ENCODE measurements around the gene ITFG2. TPM values are rescaled to one million over a fixed set of nuclear protein-coding genes. Genes with fewer than 3 reads are reported as not detected.
A peak's percentile ranks its signal among the peaks of the same experiment; 100 is the strongest.

The ITFG2 gene
- total and polyA plus RNA-seq, 4 donors = 7.5 to 26.3 (median 11.4) TPM

- DNase-seq (ENCODE audit: low spot score) = no peak
- Histone ChIP-seq H3K4me3 (ENCODE audit: low read depth in 1 of 3, low read length in 3 of 3) (no peak overlapping the region), H3K27ac (ENCODE audit: low read depth in 1 of 2, low read length in 2 of 2) (no peak overlapping the region), H3K36me3 (ENCODE audit: control insufficient read depth in 4 of 4, insufficient read depth in 3 of 4, low read depth in 1 of 4, low read length in 3 of 4) (peaks cover 18 to 56% (median 44%) of the 10 kb centered on the region in 4 donors), H3K4me1 (ENCODE audit: control insufficient read depth in 4 of 4, insufficient read depth in 4 of 4, low read length in 3 of 4) (peaks cover 0 to 11% (median 10%) of the 10 kb centered on the region in 4 donors), H3K9ac (ENCODE audit: low read depth in 1 of 2, low read length in 2 of 2) (no peak overlapping the region), H3K27me3 (ENCODE audit: control insufficient read depth in 4 of 4, insufficient read depth in 4 of 4, low read length in 3 of 4) (no peaks in the 10 kb centered on the region), H3K9me3 (ENCODE audit: control insufficient read depth in 4 of 4, low read length in 3 of 4) (no peaks in the 10 kb centered on the region)
- no peak for TF ChIP-seq NR2F2 (IDR thresholded peaks at IDR 0.05)
- TF ChIP-seq HNF4G (IDR thresholded peaks at IDR 0.05) = no peak
- no peak for TF ChIP-seq JUND (IDR thresholded peaks at IDR 0.05)
- no peak for TF ChIP-seq ZBTB33 (IDR thresholded peaks at IDR 0.05)
- TF ChIP-seq YY1 (IDR thresholded peaks at IDR 0.05) = no peak
- TF ChIP-seq SP1 (IDR thresholded peaks at IDR 0.05) = no peak
- no peak for TF ChIP-seq MAX (IDR thresholded peaks at IDR 0.05)
- no peak for TF ChIP-seq HNF4A (conservative IDR thresholded peaks at IDR 0.05)
- no peak for TF ChIP-seq FOXA1 (IDR thresholded peaks at IDR 0.05)
- TF ChIP-seq ATF3 (IDR thresholded peaks at IDR 0.05) = no peak
- TF ChIP-seq RAD21 (IDR thresholded peaks at IDR 0.05) = no peak
- TF ChIP-seq RXRA (IDR thresholded peaks at IDR 0.05) = no peak
- no peak for TF ChIP-seq TAF1 (conservative IDR thresholded peaks at IDR 0.05)
- TF ChIP-seq CTCF (IDR thresholded peaks at IDR 0.05; ENCODE audit: low read depth, low read length, missing input control) = no peak
- WGBS = 80% methylated on average over 7 of the region's 7 CpGs
These were observed 8.7 kb upstream of the ITFG2 start for GRCh38 chr12:2803635-2804392.

GRCh38 chr12:2804393-2805142 lies 7.9 kb upstream of the ITFG2 start:
- Histone ChIP-seq H3K4me3 (ENCODE audit: low read depth in 1 of 3, low read length in 3 of 3) (no peak overlapping the region), H3K4me1 (ENCODE audit: control insufficient read depth in 4 of 4, insufficient read depth in 4 of 4, low read length in 3 of 4) (peaks cover 0 to 11% (median 10%) of the 10 kb centered on the region in 4 donors), H3K9ac (ENCODE audit: low read depth in 1 of 2, low read length in 2 of 2) (no peak overlapping the region), H3K36me3 (ENCODE audit: control insufficient read depth in 4 of 4, insufficient read depth in 3 of 4, low read depth in 1 of 4, low read length in 3 of 4) (peaks cover 15 to 48% (median 37%) of the 10 kb centered on the region in 4 donors), H3K27ac (ENCODE audit: low read depth in 1 of 2, low read length in 2 of 2) (no peak overlapping the region), H3K27me3 (ENCODE audit: control insufficient read depth in 4 of 4, insufficient read depth in 4 of 4, low read length in 3 of 4) (no peaks in the 10 kb centered on the region), H3K9me3 (ENCODE audit: control insufficient read depth in 4 of 4, low read length in 3 of 4) (no peaks in the 10 kb centered on the region)
- no peak for TF ChIP-seq MAX (IDR thresholded peaks at IDR 0.05)
- TF ChIP-seq ZBTB33 (IDR thresholded peaks at IDR 0.05) = no peak
- TF ChIP-seq RXRA (IDR thresholded peaks at IDR 0.05) = peak in 1 of 2 donors; percentile 13
- TF ChIP-seq HNF4G (IDR thresholded peaks at IDR 0.05) = no peak
- TF ChIP-seq NR2F2 (IDR thresholded peaks at IDR 0.05) = peak; percentile 36
- WGBS = 52% methylated on average over 5 of the region's 5 CpGs
- no peak for DNase-seq (ENCODE audit: low spot score)
